Measurements from ENCODE around the gene ARHGAP42.

The ARHGAP42 gene

DNA sequence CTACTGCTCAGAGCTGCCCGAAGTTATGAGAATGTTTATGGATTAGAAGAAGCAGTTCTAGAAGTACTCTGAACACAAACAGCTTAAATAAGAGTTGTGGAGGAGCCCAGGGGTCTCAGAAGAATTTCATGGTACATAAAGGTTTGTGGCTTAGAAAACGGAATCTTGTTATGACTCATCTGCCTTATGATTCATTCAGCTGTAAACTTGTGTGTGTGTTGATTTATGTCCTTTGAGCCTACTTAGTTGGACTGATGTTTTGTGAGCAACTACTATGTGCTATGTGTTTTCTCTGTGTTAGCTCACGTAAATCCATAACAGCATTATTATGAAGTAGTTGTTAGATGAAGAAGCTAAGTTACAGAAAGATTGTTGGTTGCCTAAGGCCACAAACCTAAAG, 238.8 kb downstream of the ARHGAP42 start:
- intact Hi-C loops (cut with DNase I; ENCODE audit: low total_unique reads) = loop anchor here (10.0 kb wide), 1 partner anchor 71 kb away; no protein-coding TSS in a partner anchor
- Histone ChIP-seq H3K4me3 (no peak overlapping the region), H3K9me3 (no peaks in the 10 kb centered on the region), H3K27ac (no peak overlapping the region), H3K36me3 (no peaks in the 10 kb centered on the region), H3K27me3 (no peaks in the 10 kb centered on the region), H3K4me1 (peaks cover 0 to 5% (median 1%) of the 10 kb centered on the region in 4 donors)
- TF ChIP-seq, protein P1, sequence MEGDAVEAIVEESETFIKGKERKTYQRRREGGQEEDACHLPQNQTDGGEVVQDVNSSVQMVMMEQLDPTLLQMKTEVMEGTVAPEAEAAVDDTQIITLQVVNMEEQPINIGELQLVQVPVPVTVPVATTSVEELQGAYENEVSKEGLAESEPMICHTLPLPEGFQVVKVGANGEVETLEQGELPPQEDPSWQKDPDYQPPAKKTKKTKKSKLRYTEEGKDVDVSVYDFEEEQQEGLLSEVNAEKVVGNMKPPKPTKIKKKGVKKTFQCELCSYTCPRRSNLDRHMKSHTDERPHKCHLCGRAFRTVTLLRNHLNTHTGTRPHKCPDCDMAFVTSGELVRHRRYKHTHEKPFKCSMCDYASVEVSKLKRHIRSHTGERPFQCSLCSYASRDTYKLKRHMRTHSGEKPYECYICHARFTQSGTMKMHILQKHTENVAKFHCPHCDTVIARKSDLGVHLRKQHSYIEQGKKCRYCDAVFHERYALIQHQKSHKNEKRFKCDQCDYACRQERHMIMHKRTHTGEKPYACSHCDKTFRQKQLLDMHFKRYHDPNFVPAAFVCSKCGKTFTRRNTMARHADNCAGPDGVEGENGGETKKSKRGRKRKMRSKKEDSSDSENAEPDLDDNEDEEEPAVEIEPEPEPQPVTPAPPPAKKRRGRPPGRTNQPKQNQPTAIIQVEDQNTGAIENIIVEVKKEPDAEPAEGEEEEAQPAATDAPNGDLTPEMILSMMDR (IDR thresholded peaks at IDR 0.05) = no peak
- no peak for DNase-seq

DNA sequence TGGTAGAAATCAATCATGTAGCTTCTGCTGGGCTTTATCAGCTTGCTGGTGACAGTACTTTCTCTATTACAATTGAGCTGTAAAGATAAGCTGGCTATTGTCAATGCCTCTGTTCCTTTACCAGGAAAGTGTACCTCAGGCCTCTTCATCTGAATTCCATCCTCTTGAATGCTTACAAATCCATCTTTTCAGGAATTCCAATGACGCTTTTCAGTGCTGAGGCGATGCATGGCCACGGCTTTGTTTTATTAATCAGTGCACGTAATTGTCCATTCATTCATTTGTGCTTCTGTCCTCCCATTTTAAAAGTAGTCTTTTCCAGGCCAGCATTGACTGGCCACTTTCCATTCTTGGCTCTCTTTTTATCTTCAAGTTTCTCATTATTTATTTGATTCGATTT, 240.5 kb downstream of the ARHGAP42 start:
- H3K36me3 ChIP-seq = no peaks in the 10 kb centered on the region
- H3K4me3 ChIP-seq = no peak overlapping the region
- H3K27ac ChIP-seq = no peak overlapping the region
- TF ChIP-seq, protein P1 (IDR thresholded peaks at IDR 0.05) = no peak
- no peak for DNase-seq
- H3K4me1 ChIP-seq = peaks cover 0 to 5% (median 1%) of the 10 kb centered on the region in 4 donors
- intact Hi-C loops (cut with DNase I; ENCODE audit: low total_unique reads) = loop anchor here (10.0 kb wide), 1 partner anchor 73 kb away; no protein-coding TSS in a partner anchor
- H3K9me3 ChIP-seq = no peaks in the 10 kb centered on the region
- no peaks in the 10 kb centered on the region for H3K27me3 ChIP-seq

DNA sequence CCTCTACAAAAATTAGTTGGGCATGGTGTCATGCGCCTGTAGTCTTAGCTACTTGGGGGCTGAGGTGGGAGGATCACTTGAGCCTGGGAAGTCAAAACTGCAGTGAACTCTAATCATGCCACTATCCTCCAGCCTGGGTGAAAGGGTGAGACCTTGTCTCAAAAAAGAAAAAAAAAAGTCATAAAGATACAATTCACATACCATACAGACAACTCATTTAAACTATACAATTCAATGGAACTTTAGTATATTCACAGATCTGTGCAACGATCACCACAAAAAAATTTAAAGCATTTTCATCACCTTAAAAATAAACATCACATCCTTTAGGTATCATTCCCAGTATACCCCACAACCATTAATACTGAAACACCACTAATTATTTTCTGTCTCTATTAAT, 241.3 kb downstream of the ARHGAP42 start:
- Histone ChIP-seq H3K27me3 (no peaks in the 10 kb centered on the region), H3K4me3 (no peak overlapping the region), H3K27ac (no peak overlapping the region), H3K36me3 (no peaks in the 10 kb centered on the region), H3K9me3 (no peaks in the 10 kb centered on the region), H3K4me1 (peaks cover 0 to 1% (median under 1%) of the 10 kb centered on the region in 4 donors)
- TF ChIP-seq, protein P1 (IDR thresholded peaks at IDR 0.05) = no peak
- intact Hi-C loops (cut with DNase I; ENCODE audit: low total_unique reads) = loop anchor here (2.0 to 10.0 kb wide), 2 partner anchors 74 to 248 kb away; no protein-coding TSS in a partner anchor
- DNase-seq = no peak

DNA sequence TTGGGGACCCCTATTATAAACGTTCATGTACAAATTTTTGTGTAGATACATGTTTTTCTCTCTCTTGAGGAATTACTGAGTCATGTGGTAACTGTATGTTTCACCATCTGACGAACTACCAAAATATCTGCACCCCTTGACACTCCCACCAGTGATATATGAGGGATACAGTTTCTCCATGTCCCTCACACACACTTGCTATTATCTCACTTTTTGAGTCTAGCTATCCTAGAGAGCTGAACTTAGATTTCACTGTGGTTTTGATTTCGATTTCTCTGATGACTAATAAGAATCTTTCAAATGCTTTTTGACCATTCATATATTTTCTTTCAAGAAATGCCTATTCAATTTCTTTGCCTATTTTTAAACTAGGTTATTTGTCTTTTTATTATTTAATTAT, 242.3 kb downstream of the ARHGAP42 start:
- TF ChIP-seq, protein P1 (IDR thresholded peaks at IDR 0.05) = no peak
- Histone ChIP-seq H3K9me3 (no peaks in the 10 kb centered on the region), H3K4me3 (no peak overlapping the region), H3K36me3 (no peaks in the 10 kb centered on the region), H3K27me3 (no peaks in the 10 kb centered on the region), H3K4me1 (no peaks in the 10 kb centered on the region), H3K27ac (no peak overlapping the region)
- DNase-seq = no peak
- intact Hi-C loops (cut with DNase I; ENCODE audit: low total_unique reads) = loop anchor here (2.0 to 10.0 kb wide), 2 partner anchors 75 to 249 kb away; no protein-coding TSS in a partner anchor

DNA sequence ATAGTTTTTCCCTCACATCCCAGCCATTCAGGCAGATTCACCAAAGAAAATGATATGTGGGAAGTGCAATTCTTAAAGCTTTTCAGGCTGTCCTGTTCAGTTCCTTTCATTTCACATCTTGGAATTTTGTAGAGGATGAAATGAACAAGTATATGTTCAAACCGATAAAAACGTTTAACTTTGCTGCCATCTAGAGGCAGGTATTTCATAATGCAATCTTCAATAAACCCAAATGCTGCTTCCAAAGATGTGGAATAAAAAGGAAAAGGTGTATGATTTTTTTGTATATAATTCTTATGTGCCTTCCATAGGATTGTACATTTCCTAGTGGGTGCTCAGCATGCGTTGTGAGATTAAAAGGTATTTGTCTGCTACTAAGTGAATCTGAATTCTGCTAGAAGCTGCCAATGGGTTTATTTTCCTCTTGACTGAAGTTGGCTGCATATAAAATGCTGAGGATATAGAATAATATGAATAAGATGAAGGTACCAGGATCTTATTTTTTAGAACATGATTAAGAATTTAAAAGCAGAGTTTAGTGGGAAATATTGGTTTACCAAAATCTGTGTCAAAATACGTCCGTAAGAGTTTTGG, 243.2 kb downstream of the ARHGAP42 start:
- Histone ChIP-seq H3K4me3 (peak overlapping the region in 1 of 2 donors; percentile 16), H3K27ac (no peak overlapping the region), H3K4me1 (no peaks in the 10 kb centered on the region), H3K36me3 (no peaks in the 10 kb centered on the region), H3K27me3 (no peaks in the 10 kb centered on the region), H3K9me3 (no peaks in the 10 kb centered on the region)
- no peak for DNase-seq
- intact Hi-C loops (cut with DNase I; ENCODE audit: low total_unique reads) = no loop called here
- TF ChIP-seq, protein P1 (IDR thresholded peaks at IDR 0.05) = peak; percentile 66 to 81
